Raji (cell line): ENCODE results near the gene CYB5D1.

Source experiments
- POLR2A ChIP-seq: IDR thresholded peaks from 2 replicates; pipeline ENCODE4 v1.6.1; 2011; ENCODE audit warnings: low read depth, low read length, control low read depth; ENCODE audit not compliant: insufficient read depth

The CYB5D1 gene

GRCh38 chr17:7832431-7832830 is 25.4 kb upstream of the CYB5D1 start:
- no peak for TF ChIP-seq POLR2A

- TF ChIP-seq POLR2A: no peak
Measured at GRCh38 chr17:7833011-7833794, 24.6 kb upstream of the CYB5D1 start.

- peak; percentile 34; the same call in 1 of the 2 replicates for TF ChIP-seq POLR2A
Measured at GRCh38 chr17:7833795-7834541, 23.8 kb upstream of the CYB5D1 start, which contains the start of gene KDM6B. Gene KDM6B, plus strand, starts transcription at chr17:7834217. Its CDS starts 11,338 bp downstream, at chr17:7845555.

GRCh38 chr17:7834542-7834956 is 23.3 kb upstream of the CYB5D1 start:
- TF ChIP-seq POLR2A: peak; percentile 32; the same call in 1 of the 2 replicates

GRCh38 chr17:7834957-7835813 is 22.6 kb upstream of the CYB5D1 start:
- peak; percentile 69; the same call in 1 of the 2 replicates for TF ChIP-seq POLR2A

GRCh38 chr17:7835814-7836595 is 21.8 kb upstream of the CYB5D1 start:
- TF ChIP-seq POLR2A: peak; percentile 70; the same call in 1 of the 2 replicates

- peak; percentile 50 for TF ChIP-seq POLR2A
Measured at GRCh38 chr17:7836596-7837407, 21.0 kb upstream of the CYB5D1 start.

- peak; percentile 61; the same call in 1 of the 2 replicates for TF ChIP-seq POLR2A
Measured at GRCh38 chr17:7837408-7838088, 20.3 kb upstream of the CYB5D1 start.

- TF ChIP-seq POLR2A: peak; percentile 53
Measured at GRCh38 chr17:7838090-7839075, 19.4 kb upstream of the CYB5D1 start.

- no peak; the same call in 1 of the 2 replicates for TF ChIP-seq POLR2A
Measured at GRCh38 chr17:7839190-7839875, 18.5 kb upstream of the CYB5D1 start.

- TF ChIP-seq POLR2A: no peak
Measured at GRCh38 chr17:7839876-7840261, 17.9 kb upstream of the CYB5D1 start.

GRCh38 chr17:7840441-7840840 is 17.4 kb upstream of the CYB5D1 start:
- TF ChIP-seq POLR2A: no peak
